ENCODE data around the gene GRPEL2. TPM values are rescaled to one million over a fixed set of nuclear protein-coding genes. Genes with fewer than 3 reads are reported as not detected.

Gene GRPEL2
- total RNA-seq, 1 experiment from 2014 or later, result 48.9 TPM

GRCh38 chr5:149399775-149400174, 54.5 kb downstream of the GRPEL2 start:
- Histone ChIP-seq H3K4me2 (ENCODE audit: low read length) (no peak overlapping the region), H3K9ac (ENCODE audit: low read length) (no peak overlapping the region), H2AFZ (ENCODE audit: low read depth, low read length, poor library complexity, severe bottlenecking) (no peak overlapping the region), H4K20me1 (ENCODE audit: insufficient read depth) (no peaks in the 10 kb centered on the region), H3K9me3 (ENCODE audit: control insufficient read depth in 1 of 2, insufficient read depth in 1 of 2, low read depth in 1 of 2, low read length in 2 of 2) (no peaks in the 10 kb centered on the region), H3K36me3 (ENCODE audit: control insufficient read depth in 1 of 2, insufficient read depth in 2 of 2, low read length in 2 of 2) (no peaks in the 10 kb centered on the region), H3K79me2 (ENCODE audit: insufficient read depth, low read length) (no peaks in the 10 kb centered on the region), H3K27me3 (ENCODE audit: insufficient read depth, low read length) (no peaks in the 10 kb centered on the region), H3K4me1 (ENCODE audit: control insufficient read depth in 1 of 2, insufficient read depth in 2 of 2, low read length in 2 of 2) (no peaks in the 10 kb centered on the region), H3K27ac (ENCODE audit: low read depth, low read length) (no peak overlapping the region), H3K9me2 (ENCODE audit: insufficient read depth) (no peaks in the 10 kb centered on the region), H3K4me3 (replicated peaks in 1 of 2; ENCODE audit: low read depth in 1 of 2, low read length in 2 of 2) (no peak overlapping the region)
- DNase-seq (ENCODE audit: low read depth, low spot score) (no peak), ATAC-seq (peak; percentile 77)
- ChIA-PET RAD21 (ENCODE audit: low non-redundant PET in 1 of 2, low total read pairs in 2 of 2, uncharacterized antibody in 2 of 2, unreplicated experiment in 2 of 2) (no interaction called here), POLR2A (interaction anchor here (0.6 kb wide), 1 partner anchor 30 kb away, joined by 3 read pairs; no protein-coding TSS in a partner anchor), CTCF (no interaction called here)
- intact Hi-C loops (cut with micrococcal nuclease), result no loop called here
- TF ChIP-seq RAD21 (IDR thresholded peaks at IDR 0.05; ENCODE audit: low read depth) (no peak), EZH2 (IDR thresholded peaks at IDR 0.05) (no peak), JUND (IDR thresholded peaks at IDR 0.05) (no peak), CEBPB (IDR thresholded peaks at IDR 0.05; ENCODE audit: low read depth) (no peak), SRF (IDR thresholded peaks at IDR 0.05; ENCODE audit: low read depth) (no peak), ZBTB33 (IDR thresholded peaks at IDR 0.05; ENCODE audit: extremely low read depth, insufficient replicate concordance, low read length) (no peak), SP1 (IDR thresholded peaks at IDR 0.05; ENCODE audit: low read depth) (no peak), EZH2phosphoT487 (IDR thresholded peaks at IDR 0.05; ENCODE audit: borderline replicate concordance) (no peak), CTCF (IDR thresholded peaks at IDR 0.05 in 2 of 3, conservative IDR thresholded peaks at IDR 0.05 in 1 of 3; ENCODE audit: borderline replicate concordance in 1 of 3, insufficient read depth in 1 of 3, low read depth in 2 of 3, low read length in 2 of 3) (no peak), TCF7L2 (IDR thresholded peaks at IDR 0.05; ENCODE audit: borderline replicate concordance, extremely low read depth, insufficient read depth, insufficient read length) (no peak), SIN3A (IDR thresholded peaks at IDR 0.05; ENCODE audit: low read depth) (no peak), REST (IDR thresholded peaks at IDR 0.05; ENCODE audit: low read depth) (no peak), POLR2AphosphoS5 (IDR thresholded peaks at IDR 0.05; ENCODE audit: low read depth, low read length) (no peak), MAX (IDR thresholded peaks at IDR 0.05) (no peak)
- BruUV-seq (replicated peaks), result no TSS peak
